Kidney glomerular epithelial cell (primary cell): ENCODE results near the gene TRPV5.

Experiments used
- DNase-seq: peaks from one replicate; lab custom pipeline; 2025; lab: John Stamatoyannopoulos, UW

The TRPV5 gene

GRCh38 chr7:142908921-142909890 lies 24.3 kb downstream of the TRPV5 start:
- DNase-seq, result peak; percentile 34

- DNase-seq, result no peak
Measured at GRCh38 chr7:142908290-142908689, 25.3 kb downstream of the TRPV5 start.

- DNase-seq, result no peak
Measured at GRCh38 chr7:142906643-142907042, 26.9 kb downstream of the TRPV5 start.

- DNase-seq, result no peak
Measured at GRCh38 chr7:142905759-142906158, 27.8 kb downstream of the TRPV5 start.

GRCh38 chr7:142904128-142904527 lies 29.4 kb downstream of the TRPV5 start:
- no peak for DNase-seq

- no peak for DNase-seq
Measured at GRCh38 chr7:142901426-142902259, 31.9 kb downstream of the TRPV5 start.

- no peak for DNase-seq
Measured at GRCh38 chr7:142899661-142900060, 33.9 kb downstream of the TRPV5 start.

- DNase-seq, result no peak
Measured at GRCh38 chr7:142898377-142899170, 35.0 kb downstream of the TRPV5 start.

- DNase-seq, result no peak
Measured at GRCh38 chr7:142897691-142898090, 35.9 kb downstream of the TRPV5 start.

- DNase-seq, result no peak
Measured at GRCh38 chr7:142896741-142897379, 36.7 kb downstream of the TRPV5 start.

- DNase-seq, result no peak
Measured at GRCh38 chr7:142896151-142896550, 37.4 kb downstream of the TRPV5 start.

- DNase-seq, result no peak
Measured at GRCh38 chr7:142894985-142895593, 38.5 kb downstream of the TRPV5 start.

- no peak for DNase-seq
Measured at GRCh38 chr7:142894112-142894984, 39.2 kb downstream of the TRPV5 start.

GRCh38 chr7:142892951-142893350 lies 40.6 kb downstream of the TRPV5 start:
- DNase-seq, result no peak

GRCh38 chr7:142891490-142892082 lies 42.0 kb downstream of the TRPV5 start:
- DNase-seq, result no peak

- DNase-seq, result no peak
Measured at GRCh38 chr7:142890874-142891485, 42.6 kb downstream of the TRPV5 start.

- no peak for DNase-seq
Measured at GRCh38 chr7:142889816-142890215, 43.7 kb downstream of the TRPV5 start.

GRCh38 chr7:142887282-142888015 lies 46.1 kb downstream of the TRPV5 start:
- DNase-seq, result no peak

GRCh38 chr7:142886866-142887265 lies 46.7 kb downstream of the TRPV5 start:
- DNase-seq, result no peak
